ENCODE results near the gene PAPPA.

DNA sequence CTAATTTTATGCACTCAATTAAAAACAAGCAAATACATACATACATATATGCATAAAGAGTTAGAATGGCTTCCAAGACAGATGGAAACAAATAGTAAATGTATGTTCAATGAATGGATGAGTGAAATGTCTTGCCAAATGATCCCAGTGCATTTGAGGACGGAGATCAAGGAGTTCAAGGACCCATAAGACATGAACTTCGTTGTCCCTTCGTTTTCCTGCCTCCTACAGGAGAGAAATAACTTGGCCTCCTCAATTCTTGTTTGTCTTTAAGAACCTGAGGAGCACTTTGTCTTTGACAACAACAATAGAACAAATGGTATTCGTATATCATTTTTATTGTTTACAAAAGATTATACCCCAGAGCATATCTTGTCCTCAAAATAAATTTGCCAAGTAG lies 2.4 kb upstream of the PAPPA start:
- TF ChIP-seq, protein P1, sequence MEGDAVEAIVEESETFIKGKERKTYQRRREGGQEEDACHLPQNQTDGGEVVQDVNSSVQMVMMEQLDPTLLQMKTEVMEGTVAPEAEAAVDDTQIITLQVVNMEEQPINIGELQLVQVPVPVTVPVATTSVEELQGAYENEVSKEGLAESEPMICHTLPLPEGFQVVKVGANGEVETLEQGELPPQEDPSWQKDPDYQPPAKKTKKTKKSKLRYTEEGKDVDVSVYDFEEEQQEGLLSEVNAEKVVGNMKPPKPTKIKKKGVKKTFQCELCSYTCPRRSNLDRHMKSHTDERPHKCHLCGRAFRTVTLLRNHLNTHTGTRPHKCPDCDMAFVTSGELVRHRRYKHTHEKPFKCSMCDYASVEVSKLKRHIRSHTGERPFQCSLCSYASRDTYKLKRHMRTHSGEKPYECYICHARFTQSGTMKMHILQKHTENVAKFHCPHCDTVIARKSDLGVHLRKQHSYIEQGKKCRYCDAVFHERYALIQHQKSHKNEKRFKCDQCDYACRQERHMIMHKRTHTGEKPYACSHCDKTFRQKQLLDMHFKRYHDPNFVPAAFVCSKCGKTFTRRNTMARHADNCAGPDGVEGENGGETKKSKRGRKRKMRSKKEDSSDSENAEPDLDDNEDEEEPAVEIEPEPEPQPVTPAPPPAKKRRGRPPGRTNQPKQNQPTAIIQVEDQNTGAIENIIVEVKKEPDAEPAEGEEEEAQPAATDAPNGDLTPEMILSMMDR (IDR thresholded peaks at IDR 0.05; ENCODE audit: insufficient read depth, low read depth, low read length), result no peak
- no peak for TF ChIP-seq EZH2 (IDR thresholded peaks at IDR 0.05; ENCODE audit: insufficient read depth, low read length)
